GM18499 (cell line): Measurements from ENCODE around the gene KRTAP5-6.

Source experiments
- ATAC-seq: cut with Tn5 transposase; IDR thresholded peaks from one replicate; pipeline ENCODE4 v1.9.1; 2021; ENCODE audit warnings: moderate number of reproducible peaks; ENCODE audit not compliant: insufficient read depth, unreplicated experiment

KRTAP5-6 gene

DNA sequence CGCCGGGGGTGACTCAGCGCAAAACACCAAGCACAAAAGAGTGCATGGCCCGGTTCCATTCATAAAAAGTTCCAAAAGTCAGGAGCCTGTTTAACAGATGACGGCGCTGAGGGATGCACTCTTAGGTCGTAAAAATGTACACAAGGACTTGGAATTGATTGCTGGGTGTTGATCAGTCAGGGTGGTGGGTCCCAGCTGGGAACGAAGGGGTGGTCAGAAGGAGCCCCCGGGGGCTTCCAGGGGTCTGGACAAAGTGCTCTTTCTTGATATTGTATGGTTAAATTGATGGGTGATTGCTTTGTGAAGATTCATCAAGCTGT lies 32.7 kb downstream of the KRTAP5-6 start:
- no peak for ATAC-seq

DNA sequence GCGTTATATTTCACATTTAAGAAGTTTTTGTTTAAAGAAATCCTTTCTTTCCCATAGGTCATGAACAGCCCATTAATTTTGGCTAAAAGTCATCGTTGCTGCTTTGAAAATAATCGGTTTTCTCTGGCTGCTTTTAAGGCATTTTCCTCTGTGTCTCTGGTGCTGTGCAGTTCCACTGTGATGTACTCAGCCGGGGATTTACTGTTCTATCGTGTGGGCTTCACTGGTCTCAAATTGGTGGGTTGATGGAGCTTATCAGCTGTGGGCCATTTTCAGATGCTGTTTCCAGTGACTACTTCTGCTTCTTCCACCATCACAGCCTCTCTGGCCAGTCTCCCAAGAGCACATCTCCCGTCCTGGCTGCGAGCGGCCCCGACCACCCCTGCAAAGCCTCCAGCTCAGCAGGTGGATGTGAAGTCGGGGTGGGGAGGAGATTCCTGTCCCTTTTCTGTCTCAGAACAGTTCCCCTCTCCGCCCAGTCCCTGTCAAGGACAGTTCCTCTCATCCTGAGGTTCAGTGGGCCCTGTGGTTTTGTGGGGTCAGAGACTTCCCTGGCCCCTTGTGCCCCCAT lies 33.1 kb downstream of the KRTAP5-6 start:
- ATAC-seq: no peak

GRCh38 chr11:1731451-1732059 lies 34.6 kb downstream of the KRTAP5-6 start:
- no peak for ATAC-seq

DNA sequence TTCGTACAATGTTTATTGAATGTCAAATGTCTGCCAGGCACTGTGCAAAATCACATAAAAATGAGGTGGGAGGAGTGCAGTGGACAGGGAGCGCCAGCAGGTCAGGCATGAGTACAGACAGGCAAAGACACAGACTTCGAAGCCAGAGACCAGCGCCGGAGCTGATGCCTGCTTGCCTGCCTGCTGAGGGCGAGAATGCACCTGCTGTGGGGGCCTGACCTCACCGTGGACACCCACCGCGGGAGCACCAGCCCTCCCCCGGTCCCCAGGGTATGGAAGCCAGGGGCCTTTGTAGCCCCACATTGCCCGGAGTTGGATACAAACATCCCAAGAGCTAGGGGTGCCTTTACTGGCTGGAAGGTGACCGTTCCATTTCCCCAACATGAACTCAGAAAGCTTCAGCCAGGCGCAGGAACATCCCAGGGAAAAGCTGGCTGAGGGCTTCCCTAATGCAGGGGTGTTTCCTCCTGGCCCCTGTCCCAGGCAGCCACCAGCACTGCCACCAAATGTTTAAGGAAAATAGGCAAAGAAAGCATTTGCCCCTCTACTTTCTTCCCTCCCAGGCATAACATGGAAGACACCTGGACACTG lies 35.5 kb downstream of the KRTAP5-6 start:
- no peak for ATAC-seq

- no peak for ATAC-seq
These were observed 36.2 kb downstream of the KRTAP5-6 start for GRCh38 chr11:1733009-1733715.

GRCh38 chr11:1733716-1734640 lies 37.0 kb downstream of the KRTAP5-6 start:
- ATAC-seq: no peak

DNA sequence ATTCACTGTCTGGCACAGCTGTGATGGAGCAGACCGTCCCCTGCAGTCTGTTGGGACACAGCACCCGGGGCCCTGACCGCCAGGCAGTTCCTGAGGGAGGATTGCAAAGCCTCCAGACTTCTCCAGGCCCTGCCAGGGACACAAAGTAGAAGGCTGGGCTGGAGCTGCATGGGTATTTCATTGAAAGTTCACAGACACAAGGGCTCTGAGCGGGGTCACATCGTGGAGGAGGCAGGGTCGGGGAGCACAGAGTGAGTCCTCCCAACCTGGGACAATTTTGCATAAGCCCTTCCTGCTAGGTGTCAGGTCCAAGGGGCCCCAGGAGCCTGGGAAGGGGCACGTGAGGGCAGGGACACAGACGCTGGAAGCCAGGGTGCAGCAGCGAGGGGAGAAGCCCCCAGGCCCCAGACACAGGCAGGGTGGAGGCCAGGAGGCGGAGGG lies 37.7 kb downstream of the KRTAP5-6 start:
- ATAC-seq: no peak

DNA sequence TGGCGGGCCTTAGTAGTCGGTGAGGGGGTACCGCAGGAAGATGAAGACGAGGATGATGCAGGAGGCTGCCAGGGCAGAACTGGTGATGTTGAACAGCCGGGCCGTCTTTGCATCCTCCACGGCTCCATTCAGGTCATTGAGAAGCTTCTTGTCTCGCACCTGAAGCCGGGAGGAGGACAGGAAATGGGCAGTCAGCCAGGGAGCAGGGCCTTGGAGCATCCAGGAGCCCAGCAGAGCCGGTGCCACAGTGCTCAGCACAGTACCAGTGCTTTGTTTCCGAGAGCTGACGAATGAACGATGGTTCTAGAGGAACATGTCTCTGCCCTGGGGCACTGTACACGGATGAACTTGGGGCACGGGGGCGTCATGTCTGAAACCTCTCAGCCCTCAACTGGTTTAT lies 38.3 kb downstream of the KRTAP5-6 start:
- ATAC-seq: no peak

GRCh38 chr11:1736447-1736992 lies 39.5 kb downstream of the KRTAP5-6 start:
- no peak for ATAC-seq

GRCh38 chr11:1737080-1737757 lies 40.2 kb downstream of the KRTAP5-6 start:
- no peak for ATAC-seq

- no peak for ATAC-seq
These were observed 41.4 kb downstream of the KRTAP5-6 start for GRCh38 chr11:1738380-1738779.

- ATAC-seq: no peak
These were observed 42.6 kb downstream of the KRTAP5-6 start for GRCh38 chr11:1739576-1739975.

DNA sequence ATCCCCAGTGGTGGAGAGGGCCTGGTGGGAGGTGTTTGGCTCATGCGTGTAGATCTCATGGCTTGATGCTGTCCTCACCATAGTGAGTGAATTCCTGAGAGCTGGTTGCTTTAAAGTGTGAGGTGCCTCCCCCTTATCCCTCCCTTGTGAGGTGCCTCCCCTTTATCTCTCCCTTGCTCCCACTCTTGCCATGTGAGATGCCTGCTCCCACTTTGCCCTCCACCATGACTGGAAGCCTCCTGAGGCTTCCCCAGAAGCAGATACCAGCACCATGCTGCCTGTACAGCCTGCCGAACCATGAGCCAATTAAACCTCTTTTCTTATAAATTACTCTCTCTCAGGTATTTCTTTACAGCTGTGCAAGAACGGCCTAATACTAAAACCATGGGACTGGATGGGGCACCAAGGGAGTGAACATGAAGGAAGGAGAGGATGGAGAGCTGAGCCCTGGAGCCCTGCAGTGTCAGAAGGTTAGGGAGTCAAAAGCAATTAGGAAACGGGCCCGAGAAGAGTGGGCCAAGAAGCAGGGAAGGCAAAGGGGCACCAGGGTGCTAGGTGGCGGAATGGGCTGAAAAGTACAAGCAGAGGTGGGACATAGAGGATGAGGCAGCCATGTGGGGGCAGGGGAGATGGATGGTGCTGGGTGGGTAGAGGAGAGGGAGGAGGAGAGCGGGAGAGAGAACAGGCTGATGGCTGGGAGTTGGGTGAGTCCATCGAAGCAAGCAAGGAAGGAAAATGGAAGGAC lies 44.0 kb downstream of the KRTAP5-6 start:
- ATAC-seq: no peak

- no peak for ATAC-seq
These were observed 44.7 kb downstream of the KRTAP5-6 start for GRCh38 chr11:1741741-1742140.

DNA sequence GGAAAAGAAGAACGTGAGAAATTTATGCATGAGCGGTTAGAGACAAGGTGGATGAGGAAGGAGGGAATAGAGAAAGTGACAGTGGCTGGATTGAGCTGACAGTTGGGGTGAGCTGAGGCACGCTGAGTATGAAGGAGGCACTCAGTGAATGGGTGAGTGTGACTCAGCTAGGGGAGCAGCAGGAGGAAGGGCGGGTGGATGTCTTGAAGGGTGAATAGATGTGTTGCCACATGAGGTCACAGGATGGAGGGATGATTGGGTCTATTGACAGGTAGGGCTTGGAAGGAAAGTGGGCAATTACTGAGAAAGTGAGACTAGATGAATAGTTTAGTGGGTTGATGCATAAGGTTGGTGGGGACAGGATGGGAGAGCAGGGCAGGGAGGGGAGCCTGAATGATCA lies 45.4 kb downstream of the KRTAP5-6 start:
- no peak for ATAC-seq

DNA sequence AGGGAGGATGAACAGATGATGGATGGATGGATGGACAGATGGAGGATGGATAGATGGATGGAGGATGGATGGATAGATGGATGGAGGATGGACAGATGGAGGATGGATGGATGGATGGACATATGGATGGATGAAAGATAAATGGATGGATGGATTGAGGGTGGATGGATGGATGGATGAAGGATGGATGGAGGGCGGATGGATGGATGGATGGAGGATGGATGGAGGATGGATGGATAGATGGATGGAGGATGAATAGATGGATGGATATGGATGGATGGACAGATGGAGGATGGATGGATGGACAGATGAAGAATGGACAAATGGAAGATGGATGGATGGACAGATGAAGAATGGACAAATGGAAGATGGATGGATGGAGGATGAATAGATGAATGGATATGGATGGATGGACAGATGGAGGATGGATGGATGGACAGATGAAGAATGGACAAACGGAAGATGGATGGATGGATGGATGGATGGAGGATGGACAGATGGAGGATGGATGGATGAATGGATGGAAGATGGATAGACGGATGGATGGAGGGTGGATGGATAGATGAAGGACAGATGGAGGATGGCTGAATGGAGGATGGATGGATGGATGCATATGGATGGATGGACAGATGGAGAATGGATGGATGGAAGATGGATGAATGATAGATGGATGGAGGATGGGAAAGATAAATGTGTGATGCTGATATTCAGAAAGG lies 46.0 kb downstream of the KRTAP5-6 start:
- no peak for ATAC-seq

GRCh38 chr11:1743585-1744136 lies 46.7 kb downstream of the KRTAP5-6 start:
- no peak for ATAC-seq
